M059J (cell line): ENCODE results near the gene C7orf25. TPM values are rescaled to one million over a fixed set of nuclear protein-coding genes. Genes with fewer than 3 reads are reported as not detected.
A peak's percentile ranks its signal among the peaks of the same experiment; 100 is the strongest.

Experiments
- DNase-seq: peaks from one replicate; pipeline ENCODE4 v3.0.0-alpha.2; 2012; ENCODE audit warnings: low read depth
- total RNA-seq: library from RNA; depleted of rRNA; stranded (reverse); fragments of >200 nt; shearing (Covaris generic); gene quantifications from 2 replicates; pipeline ENCODE4 v1.2.3, GENCODE V29; 2014; rRNA removed

Gene C7orf25
- 8.2 and 15.5 TPM in 2 replicates for total RNA-seq

GRCh38 chr7:42911454-42912447 lies at the start of gene C7orf25:
C7orf25 (minus strand) TSS chr7:42912070; CDS start chr7:42910900, 1,170 bp downstream.
- DNase-seq = peak; percentile 91

GRCh38 chr7:42961170-42961569 lies 49.3 kb upstream of the C7orf25 start:
- no peak for DNase-seq

- DNase-seq = no peak
Observed at GRCh38 chr7:42960762-42961161, 48.9 kb upstream of the C7orf25 start.

DNA sequence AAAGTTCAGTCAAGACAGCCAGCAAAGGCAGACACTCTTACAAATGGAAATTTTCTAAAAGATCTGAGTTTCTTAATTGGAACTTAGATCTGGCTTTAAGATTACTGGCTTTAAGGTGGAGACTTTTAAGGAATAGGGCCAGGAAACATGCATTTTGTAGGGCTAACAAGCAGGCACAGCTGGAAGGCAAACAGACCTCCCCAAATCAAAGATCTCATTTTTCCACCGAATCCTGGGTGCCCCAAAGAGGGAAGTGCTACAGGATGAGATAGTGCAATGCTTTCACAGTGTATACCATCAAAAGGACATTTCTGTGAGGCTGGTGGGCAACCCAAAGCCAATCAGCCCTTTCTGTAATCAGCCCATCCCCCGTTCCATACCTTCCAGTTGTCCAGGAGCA lies 47.7 kb upstream of the C7orf25 start:
- no peak for DNase-seq

DNA sequence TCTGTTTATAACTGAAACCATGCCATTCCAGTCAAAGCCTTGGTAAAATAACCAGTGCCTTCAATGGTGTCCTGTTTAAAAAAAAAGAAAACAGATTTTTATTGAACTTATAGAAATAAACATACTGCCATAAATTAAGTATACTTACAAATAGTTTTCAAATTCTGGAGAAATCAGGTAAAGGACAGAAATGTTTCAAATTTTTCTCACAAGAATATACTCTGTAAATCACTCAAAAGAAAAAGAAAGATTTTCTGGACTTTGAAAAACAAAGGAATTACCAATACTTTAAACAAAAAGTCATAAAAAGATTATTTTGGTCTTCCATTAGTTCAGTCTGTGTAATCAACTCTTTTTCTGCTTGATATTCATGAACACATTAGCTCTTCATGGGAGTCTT lies 44.2 kb upstream of the C7orf25 start:
- DNase-seq = no peak

DNA sequence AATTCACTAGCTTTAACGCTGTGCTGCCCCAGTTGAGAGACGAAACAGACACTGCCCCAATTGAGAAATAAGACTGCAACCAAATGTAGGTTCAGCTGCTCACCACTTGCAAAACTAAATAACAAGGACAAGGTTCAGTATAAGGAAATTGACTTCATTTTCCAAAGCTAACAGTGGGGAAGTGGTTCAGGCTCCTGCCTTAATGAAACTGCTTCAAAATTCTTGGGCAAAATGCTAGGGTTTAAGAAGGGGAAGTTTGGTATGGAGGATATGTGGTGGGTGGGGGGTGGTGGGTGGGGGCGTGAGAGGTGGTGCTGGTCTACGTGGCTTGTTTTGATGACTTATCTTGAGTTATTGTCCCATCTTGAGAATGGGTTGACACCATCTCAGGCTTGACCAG lies 42.1 kb upstream of the C7orf25 start:
- DNase-seq = no peak

- no peak for DNase-seq
Observed at GRCh38 chr7:42952328-42952727, 40.5 kb upstream of the C7orf25 start.

GRCh38 chr7:42950417-42950816 lies 38.5 kb upstream of the C7orf25 start:
- DNase-seq = no peak

GRCh38 chr7:42947521-42947920 lies 35.7 kb upstream of the C7orf25 start:
- DNase-seq = no peak

DNA sequence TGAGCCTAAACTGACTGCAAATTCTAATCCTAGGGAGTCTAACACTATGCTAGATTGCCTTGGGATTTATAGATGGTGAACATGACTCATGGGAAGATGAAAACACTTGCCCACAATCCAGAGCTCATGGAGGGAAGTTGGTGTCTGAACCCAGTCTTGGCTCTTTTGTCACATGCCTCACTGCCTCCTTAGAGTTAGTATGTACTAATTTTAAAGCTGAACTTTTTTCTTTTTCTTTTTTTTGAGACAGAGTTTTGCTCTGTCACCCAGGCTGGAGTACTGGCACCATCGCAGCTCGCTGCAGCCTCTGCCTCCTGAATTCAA lies 34.7 kb upstream of the C7orf25 start:
- DNase-seq = peak; percentile 42

DNA sequence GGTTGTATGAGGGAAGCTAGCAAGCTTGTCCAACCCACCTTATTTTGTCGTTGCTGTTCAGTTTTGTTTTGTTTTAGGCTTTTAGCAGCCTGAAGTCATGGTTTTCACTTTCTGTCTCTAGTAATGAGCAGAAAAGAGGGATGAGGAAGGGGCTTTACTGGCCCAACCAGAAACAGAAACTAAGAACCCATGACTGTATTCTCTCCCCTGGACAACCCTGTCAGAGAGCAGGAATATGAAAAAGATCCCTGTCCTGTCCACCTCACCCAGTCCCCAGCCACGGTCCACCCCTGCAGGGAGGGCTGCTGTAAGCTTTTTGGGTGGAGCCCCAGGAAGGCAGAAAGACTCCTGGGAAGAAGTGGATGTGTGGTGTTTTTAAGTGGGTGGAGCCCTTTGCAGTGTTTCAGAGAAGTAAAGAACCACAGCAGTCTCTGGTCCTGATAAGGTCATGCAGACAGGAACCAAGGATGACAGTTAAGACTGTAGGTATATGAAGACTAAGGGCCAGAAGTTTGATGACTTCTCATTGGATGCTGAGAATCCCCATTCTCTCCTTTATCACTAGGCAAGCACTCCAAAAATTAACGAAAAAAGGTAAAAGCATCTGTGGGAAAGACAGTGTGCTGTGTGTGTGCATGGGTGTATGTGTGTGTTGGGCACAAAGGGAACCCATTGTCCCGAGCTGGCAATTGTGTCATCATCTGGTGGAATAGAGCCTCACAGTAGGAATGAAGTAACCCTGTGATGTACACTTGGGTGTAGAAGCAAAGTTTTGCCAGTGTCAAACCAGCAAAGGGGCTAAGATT lies 34.2 kb upstream of the C7orf25 start:
- peak; percentile 49 for DNase-seq

DNA sequence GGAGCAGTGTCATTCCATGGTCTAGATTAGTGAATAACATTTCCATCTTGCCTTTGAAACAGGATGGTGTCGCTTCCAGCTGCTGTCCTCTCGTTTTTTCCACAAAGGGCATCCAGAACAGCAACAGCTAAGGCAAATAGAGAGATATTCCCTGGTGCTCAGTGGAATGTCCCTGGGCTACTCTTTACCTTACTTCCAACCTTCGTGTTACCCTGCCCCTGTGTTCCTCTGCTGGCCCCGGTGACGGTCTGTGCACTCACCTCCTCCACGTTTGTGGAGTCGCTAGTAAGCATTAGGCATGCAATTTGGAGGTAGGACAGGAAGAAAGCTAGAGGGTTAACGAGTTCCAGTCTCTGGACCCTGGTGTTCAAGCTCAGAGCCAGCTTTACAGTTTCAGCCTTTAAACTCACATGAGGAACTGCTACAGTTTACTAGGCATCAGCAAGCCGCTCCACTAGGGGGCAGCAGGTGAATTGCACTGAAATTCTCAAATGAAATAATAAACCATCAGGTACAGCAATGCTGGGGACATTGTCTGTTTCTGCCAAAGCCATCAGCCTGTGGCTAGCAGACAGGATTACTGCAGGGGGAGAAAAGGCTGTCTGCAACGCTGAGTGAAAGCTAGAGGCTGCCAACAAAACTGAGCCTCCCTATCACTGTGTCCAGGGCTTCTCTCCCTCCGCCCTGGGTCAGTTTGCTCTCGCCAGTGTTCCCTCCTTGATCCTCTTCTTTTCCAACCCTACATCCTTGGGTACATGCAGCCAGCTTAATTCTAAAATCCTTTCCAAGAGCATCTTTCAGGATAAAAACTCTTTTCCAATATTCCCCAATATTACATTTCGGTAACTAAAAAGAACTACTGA lies 29.3 kb upstream of the C7orf25 start:
- peak; percentile 71 for DNase-seq

- DNase-seq = no peak
Observed at GRCh38 chr7:42939457-42940240, 27.8 kb upstream of the C7orf25 start.

DNA sequence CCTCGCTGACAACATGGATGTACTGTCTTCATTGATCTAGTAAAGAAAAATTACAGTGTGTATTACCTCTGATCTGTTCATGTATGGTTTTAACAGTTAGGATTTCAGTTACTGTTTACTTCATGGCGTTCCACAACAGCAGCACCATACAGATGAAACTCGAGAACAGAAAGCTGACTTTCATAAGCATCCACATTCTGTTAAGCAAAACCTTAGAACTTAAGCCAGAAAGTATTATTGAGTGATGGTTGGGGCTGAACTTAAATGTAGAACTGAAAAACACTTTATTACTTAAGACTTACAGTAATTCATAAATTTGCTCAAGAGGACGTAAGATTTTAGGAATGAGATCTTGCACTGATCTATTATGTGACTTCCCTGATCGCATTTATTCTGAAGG lies 24.0 kb upstream of the C7orf25 start:
- no peak for DNase-seq

DNA sequence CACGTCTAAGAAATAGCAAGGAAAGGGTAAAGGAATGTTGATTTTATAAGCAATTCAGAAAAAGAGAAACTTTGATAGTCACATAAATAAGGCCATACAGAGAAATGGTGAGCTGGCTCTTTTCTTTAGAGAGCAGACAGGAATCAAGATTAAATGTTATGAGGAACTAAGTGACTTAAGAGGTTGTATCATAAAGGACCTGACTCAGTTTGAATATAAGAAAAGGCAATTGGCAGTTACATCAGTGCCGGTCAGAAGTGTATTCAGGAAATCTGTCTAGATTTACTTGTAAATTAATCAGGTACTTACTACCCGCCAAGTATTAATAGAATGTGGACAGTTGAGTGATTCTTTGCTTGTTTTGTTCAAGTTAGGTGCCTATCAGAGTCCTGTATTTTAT lies 22.4 kb upstream of the C7orf25 start:
- no peak for DNase-seq

DNA sequence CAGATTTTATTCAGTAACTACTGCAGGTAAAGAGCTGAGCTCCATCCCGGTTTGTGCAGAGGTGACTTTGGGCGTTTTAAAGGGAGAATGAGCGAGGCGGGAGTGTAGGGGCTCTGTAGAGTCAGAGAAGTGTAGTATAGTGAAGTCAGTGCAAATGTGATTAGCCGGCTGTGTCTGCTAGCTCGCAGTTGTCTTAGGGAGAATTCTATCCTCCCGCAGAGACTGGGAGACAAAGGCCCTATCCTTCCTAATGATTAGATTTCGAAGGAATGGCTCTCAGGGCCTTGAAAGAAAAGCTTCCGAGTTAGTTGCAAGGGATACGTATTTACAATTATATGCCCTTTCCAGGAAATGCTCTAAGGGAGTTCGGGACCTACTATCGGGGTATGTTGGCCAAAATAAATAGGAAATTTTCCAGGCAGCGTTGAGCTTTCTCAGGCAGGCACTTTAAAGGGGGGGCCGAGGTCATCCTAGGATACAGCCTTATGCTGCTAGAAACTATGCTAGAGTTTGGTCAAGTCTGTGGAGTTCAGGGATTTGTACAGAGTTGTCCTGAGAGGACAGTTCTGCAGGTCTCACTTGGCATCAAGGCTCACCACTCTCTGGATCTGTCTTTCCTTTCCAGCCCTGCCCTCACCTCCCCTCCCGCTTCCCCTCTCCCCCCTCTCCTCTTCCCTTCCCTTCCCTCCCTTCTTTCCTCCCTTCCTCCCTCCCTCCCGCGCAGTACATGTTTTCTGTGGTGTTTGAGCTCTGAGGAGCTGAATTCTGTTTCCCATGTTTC lies 21.1 kb upstream of the C7orf25 start:
- DNase-seq = peak; percentile 48

- peak; percentile 99 for DNase-seq
Observed at GRCh38 chr7:42931834-42932651, 20.2 kb upstream of the C7orf25 start, which contains the start of the genes MRPL32 and PSMA2. MRPL32 (plus strand) TSS chr7:42932376; CDS start chr7:42932387, 11 bp downstream. PSMA2 (minus strand) TSS chr7:42932174; CDS start chr7:42932158, 16 bp downstream.

GRCh38 chr7:42931447-42931833 lies 19.6 kb upstream of the C7orf25 start:
- DNase-seq = peak; percentile 44

DNA sequence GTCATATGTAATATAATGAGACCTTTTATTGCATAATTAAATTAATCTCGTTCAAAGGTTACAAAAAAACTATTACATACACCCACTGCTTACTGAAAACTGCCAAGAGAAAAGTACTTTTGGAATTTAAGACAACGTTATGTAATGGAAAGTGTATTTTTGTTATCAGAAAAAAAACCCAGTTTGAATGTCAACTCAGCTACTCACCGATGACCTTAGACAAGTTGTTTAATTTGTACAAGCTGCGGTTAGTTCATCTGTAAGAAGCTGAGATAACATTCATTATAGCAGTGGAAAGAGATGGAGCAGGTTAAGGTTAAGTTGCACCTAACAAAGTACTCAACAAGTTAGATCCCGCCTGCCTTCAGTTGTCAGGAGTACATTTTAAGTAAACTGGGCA lies 19.0 kb upstream of the C7orf25 start:
- DNase-seq = peak; percentile 20
